Astrocyte (in vitro differentiated cells and primary cell): Measurements from ENCODE around the gene ZDHHC4.

Experiments used
- CTCF ChIP-seq: IDR thresholded peaks from 2 replicates; pipeline ENCODE4 v1.5.1; 2011; ENCODE audit warnings: low read depth, mild to moderate bottlenecking, inconsistent platforms, low read length, moderate library complexity; ENCODE audit not compliant: insufficient read depth
- EZH2 ChIP-seq: IDR thresholded peaks from 2 replicates; pipeline ENCODE4 v1.6.1; 2012; ENCODE audit warnings: mild to moderate bottlenecking, low read length, inconsistent platforms; ENCODE audit not compliant: insufficient read depth

GRCh38 chr7:6545398-6546126, 31.7 kb upstream of the ZDHHC4 start:
- TF ChIP-seq CTCF (no peak), EZH2 (no peak)
